ENCODE measurements around the gene UBE2L6.

DNA sequence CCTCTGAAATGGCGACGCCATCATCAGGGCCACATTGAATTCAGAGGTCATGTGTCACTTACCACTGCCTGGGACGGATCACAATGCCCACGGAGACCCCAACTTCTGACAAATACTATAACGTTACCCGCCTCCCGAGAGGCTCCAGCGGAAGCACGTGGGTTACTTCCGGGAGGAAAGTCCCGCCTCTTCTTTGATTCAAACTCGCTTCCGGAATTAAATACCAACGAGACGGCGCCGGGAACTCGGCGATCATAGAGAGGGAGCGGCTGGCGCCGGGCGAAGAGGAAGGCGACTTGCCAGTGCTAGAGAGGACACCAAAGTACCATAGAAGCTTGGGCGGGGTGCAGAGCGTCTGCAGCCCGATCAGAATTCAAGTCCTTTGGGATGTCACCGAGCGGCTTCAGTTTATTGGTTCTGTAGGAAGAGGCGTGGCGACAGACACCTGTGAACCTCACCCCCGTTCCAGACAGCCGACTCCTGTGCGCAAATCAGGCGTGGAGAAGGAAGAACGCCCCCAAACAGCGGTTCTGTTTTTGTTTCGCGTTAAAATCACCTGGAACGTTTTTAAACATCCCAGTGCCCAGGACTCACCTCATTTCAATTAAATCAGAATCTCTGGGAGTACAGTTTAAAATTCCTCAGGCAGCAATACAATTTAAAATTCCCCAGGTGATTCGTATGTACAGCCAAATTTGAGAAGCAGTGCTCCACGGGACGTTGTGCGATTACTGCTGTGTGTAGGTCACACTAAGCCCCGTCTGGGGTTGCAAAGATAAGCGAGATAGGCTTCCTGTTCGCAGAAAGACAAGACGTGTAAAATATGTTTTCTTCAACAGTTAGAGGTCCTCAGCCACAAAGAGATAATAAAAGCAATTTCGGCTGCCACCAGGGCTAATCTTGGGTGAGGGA lies 36.6 kb downstream of the UBE2L6 start, which contains the start of gene TIMM10:
- TF ChIP-seq EZH2 (IDR thresholded peaks at IDR 0.05; ENCODE audit: borderline replicate concordance, low read depth, low read length, poor library complexity, severe bottlenecking): no peak
- TF ChIP-seq, protein P1, sequence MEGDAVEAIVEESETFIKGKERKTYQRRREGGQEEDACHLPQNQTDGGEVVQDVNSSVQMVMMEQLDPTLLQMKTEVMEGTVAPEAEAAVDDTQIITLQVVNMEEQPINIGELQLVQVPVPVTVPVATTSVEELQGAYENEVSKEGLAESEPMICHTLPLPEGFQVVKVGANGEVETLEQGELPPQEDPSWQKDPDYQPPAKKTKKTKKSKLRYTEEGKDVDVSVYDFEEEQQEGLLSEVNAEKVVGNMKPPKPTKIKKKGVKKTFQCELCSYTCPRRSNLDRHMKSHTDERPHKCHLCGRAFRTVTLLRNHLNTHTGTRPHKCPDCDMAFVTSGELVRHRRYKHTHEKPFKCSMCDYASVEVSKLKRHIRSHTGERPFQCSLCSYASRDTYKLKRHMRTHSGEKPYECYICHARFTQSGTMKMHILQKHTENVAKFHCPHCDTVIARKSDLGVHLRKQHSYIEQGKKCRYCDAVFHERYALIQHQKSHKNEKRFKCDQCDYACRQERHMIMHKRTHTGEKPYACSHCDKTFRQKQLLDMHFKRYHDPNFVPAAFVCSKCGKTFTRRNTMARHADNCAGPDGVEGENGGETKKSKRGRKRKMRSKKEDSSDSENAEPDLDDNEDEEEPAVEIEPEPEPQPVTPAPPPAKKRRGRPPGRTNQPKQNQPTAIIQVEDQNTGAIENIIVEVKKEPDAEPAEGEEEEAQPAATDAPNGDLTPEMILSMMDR (conservative IDR thresholded peaks at IDR 0.05; ENCODE audit: low read depth, low read length): no peak
